KG1 (cell line): Measurements from ENCODE around the gene NBPF12.
"Not testable (repeated sequence)": the region's sequence is repeated elsewhere in the genome, so short reads cannot be mapped to it uniquely, and the experiment has no call there.

Experiments
- DNase-seq: peaks from one replicate; lab custom pipeline; 2025; lab: John Stamatoyannopoulos, UW

The NBPF12 gene

DNA sequence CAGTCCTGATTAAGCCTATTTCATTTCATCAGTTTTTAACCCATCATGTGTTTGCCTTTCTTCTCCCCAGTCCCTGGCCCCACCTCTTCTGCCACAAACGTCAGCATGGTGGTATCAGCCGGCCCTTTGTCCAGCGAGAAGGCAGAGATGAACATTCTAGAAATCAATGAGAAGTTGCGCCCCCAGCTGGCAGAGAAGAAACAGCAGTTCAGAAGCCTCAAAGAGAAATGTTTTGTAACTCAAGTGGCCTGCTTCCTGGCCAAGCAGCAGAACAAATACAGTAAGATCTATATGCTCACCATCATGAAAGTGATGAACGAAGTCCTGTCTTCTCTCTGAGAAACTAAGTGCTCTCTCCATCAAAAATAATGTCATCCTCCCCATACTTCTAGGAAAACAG is 34.6 kb downstream of the NBPF12 start:
- DNase-seq, result not testable (repeated sequence)

DNA sequence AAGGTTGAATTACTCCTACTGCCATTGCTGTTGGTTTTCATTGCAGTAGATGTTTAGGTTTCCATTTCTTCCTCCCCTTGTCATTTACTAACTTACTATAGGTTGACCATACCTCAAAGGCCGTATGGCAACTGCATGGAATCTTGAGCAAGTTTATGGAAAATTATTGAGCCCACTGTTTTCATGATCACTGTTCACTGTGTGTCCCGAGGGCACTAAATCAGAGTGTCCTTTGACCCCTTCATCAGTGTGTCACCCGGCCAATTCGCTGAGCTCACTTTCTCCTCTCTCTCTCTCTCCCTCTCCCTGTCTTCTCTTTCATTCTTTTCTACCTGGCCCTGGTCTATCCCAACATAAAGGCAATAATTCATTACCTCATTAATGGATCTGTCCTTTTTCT is 47.7 kb downstream of the NBPF12 start:
- not testable (repeated sequence) for DNase-seq

DNA sequence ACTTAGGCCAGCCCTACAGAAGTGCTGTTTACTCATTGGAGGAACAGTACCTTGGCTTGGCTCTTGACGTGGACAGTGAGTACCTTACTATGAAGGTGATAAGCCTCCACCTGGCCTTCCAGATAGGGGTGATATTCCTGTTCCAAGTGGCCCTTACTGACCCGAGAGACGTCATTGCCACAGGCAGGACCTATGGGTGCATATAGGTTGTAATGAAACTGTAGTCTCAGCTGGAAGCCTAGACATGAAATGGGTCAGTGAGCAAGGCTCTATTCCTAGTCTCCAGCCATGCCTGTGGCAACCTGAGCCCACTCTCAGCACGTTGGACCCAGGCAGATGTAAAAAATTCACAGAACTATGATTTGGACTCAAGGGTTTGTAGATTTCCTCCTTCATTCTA is 48.3 kb downstream of the NBPF12 start:
- DNase-seq, result not testable (repeated sequence)

DNA sequence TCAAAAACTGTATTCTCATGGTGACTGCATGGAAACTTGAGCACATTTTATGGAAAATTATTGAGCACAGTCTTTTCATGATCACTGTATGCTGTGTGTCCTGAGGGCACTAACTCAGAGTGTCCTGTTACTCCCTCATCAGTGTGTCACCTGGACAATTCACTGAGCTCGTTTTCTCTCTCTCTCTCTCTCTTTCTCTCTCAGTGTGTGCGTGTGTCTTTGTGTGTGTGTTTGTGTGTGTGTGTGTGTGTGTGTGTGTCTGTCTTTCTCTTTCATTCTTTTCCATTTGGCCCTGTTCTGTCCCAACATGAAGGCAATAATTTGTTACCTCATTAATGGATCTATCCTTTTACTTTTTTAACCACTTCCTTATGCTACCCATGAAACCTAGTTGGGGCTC is 49.4 kb downstream of the NBPF12 start:
- not testable (repeated sequence) for DNase-seq

DNA sequence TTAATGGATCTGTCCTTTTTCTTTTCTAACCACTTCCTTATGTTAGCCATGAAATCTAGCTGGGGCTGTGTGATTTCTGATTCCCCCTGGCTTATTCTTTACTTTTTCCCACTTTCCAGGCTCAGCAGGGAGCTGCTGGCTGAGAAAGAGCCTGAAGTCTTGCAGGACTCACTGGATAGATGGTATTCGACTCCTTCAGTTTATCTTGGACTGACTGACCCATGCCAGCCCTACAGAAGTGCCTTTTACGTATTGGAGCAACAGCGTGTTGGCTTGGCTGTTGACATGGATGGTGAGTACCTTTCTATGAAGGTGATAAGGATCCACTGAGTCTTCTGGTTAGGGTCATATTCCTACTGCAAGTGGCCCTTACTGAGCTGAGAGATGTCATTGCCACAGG is 51.3 kb downstream of the NBPF12 start:
- DNase-seq, result not testable (repeated sequence)

DNA sequence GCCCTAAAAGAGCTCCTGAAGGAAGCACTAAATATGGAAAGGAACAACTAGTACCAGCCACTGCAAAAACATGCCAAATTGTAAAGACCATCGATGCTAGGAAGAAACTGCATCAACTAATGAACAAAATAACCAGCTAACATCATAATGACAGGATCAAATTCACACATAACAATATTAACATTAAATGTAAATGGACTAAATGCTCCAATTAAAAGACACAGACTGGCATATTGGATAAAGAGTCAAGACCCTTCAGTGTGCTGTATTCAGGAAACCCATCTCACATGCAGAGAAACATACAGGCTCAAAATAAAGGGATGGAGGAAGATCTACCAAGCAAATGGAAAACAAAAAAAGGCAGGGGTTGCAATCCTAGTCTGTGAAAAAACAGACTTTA is 70.4 kb downstream of the NBPF12 start:
- not testable (repeated sequence) for DNase-seq

DNA sequence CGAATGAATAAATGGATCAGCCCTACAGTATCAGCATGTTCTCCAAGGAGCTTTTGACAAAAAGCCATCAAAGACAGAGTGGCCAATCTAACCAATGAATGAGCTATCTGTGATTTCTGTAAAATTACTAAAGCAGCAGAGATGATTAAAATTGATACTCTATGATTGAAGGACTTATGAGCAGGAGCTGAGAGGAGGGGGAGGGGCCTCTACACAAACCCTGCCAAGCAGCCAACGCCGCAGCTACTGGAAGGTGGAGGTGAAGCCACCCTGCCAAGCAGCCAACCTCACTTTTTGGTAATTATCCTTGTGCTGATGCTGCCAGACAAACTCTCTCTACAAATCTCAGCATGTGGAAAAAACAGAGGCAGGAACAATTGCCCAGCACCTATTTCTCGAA is 88.9 kb downstream of the NBPF12 start:
- DNase-seq, result not testable (repeated sequence)

DNA sequence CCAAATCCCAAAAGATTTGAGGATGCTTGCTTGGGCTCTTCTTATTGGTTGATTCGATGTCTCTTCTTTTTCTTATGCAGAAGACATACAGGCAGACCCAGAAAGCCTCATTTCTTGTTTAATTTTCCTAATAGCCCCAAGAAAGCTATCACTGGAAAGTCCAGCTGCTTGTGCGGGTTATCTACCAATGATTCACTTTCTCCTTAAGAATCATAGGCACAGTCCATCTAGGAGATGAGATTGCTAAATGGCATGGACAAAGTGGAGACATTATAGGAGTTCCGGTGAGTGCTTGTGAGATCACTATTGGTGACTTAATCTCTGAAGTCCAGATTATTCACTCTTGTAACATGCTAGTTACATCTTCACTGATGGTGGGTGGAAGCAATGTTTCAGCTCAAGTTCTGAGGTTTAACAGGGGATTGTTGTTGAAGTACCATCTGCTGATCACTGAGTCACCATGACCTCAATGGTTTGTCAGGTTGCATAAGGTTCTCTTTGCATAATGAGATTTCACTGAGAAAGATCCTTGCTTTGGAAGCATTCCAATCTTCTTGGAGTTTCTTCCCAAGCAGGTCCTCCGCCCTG is 92.0 kb downstream of the NBPF12 start:
- not testable (repeated sequence) for DNase-seq

DNA sequence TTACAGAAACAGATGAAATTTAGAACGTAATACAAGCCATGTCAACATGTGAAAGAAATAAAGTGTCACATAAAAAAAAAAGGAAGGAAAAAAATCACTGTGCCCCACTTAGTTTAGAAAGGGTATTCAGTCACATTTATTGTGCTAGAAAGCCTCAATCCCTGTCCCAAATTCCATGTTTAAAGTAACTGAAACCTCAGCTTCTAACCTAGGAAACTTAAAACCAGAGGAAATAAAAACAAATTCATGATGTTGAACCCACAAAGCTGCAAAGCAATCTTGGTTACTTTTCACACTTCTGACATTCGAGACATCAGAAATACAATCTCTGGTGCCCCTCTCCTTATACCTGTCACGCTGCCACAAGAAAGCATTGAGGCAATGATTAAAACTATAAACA is 101.8 kb downstream of the NBPF12 start:
- no peak for DNase-seq

DNA sequence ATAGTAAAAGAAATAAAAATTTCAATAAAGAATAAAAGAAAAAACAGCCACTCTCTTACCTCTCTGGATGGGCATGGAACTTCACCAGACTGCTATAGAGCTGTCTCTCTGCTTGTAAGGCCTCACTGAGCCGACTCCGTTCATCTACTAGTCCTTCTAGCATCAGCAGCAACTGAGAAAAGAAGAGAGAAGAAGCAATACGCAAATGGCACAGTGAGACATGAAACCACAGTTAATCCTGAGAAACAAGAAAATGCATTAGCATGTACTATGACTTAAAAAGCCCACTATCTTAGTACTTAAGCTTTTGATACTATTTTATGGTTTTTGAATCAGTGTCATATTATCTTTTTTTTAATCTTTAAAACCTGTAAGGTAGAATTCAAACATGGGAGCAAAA is 104.8 kb downstream of the NBPF12 start:
- DNase-seq, result not testable (repeated sequence)

DNA sequence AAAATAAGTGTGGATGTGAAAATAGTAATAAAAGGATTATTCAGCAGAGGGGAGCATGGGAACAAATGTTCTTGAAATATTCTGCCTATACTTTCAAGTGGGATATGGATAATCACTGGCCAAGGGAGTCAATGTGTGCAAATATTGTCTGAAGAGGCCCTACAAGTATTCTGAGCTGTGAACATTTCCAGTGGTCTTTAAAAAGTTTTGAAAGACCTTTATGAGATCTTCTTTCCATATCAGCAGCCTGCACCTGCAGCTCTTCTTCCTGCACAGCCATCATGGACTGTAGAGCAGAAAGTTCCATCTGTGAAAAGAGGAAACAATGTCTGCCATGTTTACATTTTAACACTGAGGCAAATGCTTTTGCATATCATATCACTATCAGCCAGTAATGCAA is 106.4 kb downstream of the NBPF12 start:
- not testable (repeated sequence) for DNase-seq
